Measurements from ENCODE around the gene BABAM2.
"Not testable (repeated sequence)": the region's sequence is repeated elsewhere in the genome, so short reads cannot be mapped to it uniquely, and the experiment has no call there.

Gene BABAM2

DNA sequence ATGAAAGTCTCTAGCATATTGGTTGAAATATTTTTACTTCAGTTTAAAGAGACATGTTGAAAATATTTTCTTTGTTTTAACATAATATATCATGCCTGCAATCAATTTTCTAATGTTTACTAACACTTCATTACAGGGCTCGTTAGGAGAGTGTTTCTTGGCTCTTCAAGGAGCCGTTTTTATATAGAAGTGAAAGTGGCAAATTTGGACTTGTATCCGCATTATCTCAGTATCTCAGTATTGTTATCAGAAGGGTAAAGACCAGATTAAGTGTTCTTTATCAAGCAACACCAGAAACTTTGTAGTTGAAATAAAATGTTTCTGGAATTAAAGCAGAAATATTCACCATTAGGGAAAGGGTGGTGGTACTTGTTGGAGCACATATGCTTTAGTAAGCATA, 97.8 kb downstream of the BABAM2 start:
- no peak for DNase-seq

- DNase-seq = no peak
These were observed 98.2 kb downstream of the BABAM2 start for GRCh38 chr2:27988718-27989117.

- no peak for DNase-seq
These were observed 98.6 kb downstream of the BABAM2 start for GRCh38 chr2:27989149-27989548.

GRCh38 chr2:27990030-27990590, 99.6 kb downstream of the BABAM2 start:
- DNase-seq = no peak

GRCh38 chr2:27991146-27991545, 100.6 kb downstream of the BABAM2 start:
- DNase-seq = no peak

GRCh38 chr2:27992787-27993401, 102.4 kb downstream of the BABAM2 start:
- no peak for DNase-seq

- no peak for DNase-seq
These were observed 102.9 kb downstream of the BABAM2 start for GRCh38 chr2:27993402-27993787.

- DNase-seq = no peak
These were observed 103.6 kb downstream of the BABAM2 start for GRCh38 chr2:27993950-27994728.

- no peak for DNase-seq
These were observed 105.8 kb downstream of the BABAM2 start for GRCh38 chr2:27996156-27996922.

- DNase-seq = no peak
These were observed 109.8 kb downstream of the BABAM2 start for GRCh38 chr2:28000287-28000686.

DNA sequence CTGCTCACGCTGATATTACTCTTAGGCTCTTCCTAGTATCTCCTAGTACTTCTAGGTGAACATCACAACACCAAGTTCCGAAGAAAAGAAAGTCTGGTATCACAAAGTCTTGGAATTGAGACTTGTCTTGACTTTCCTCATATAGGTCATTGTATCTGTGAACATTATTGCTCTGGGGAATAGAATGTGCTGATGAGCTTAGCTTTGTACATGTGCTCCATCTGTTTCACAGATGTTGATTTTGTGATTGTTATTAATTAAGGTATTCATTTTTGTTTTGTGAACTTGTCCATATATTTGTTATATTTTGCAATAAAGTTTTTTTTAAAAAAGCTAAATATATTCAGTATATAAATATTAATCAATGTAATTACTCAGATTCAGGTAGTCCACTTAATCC, 111.7 kb downstream of the BABAM2 start:
- DNase-seq = no peak

DNA sequence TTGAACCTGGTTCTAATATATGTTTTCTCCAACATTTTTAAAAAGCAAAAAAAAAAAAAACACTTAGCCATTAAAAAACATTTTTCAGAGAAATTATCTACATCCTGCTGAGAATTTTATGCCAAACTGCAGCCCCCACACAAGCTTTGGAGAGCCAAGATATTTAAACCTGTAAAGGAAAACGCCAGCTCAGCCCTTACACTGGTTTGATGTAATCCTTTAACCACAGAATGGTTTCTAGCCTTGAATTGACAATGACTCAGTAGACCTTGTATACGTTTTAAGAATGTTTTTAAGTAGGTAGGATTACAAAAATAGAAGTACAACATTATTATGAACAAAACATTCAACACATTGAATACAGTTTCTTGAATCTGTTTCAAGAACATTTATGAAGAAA, 113.6 kb downstream of the BABAM2 start:
- DNase-seq = no peak

DNA sequence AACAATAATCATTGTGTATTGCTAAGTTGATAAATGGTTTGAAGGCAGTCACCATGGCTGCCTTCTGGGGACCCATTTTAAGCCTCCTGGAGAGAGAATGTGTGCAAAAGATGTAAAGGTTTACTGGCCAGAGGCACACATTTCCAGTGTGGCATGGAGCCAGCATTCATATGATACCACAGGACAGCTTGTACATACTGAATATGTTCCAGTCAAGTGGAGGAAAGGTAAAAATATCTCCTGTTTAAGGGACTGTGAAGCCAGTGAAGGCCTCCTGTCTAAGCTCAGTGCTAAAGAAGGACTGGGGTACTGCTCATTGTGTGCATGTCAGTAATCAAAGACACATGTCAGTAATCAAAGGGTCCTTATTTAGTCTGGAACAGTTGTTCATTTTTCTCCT, 119.2 kb downstream of the BABAM2 start:
- no peak for DNase-seq

- DNase-seq = no peak
These were observed 120.8 kb downstream of the BABAM2 start for GRCh38 chr2:28011322-28011737.

- not testable (repeated sequence) for DNase-seq
These were observed 127.9 kb downstream of the BABAM2 start for GRCh38 chr2:28018474-28018873.

- not testable (repeated sequence) for DNase-seq
These were observed 129.0 kb downstream of the BABAM2 start for GRCh38 chr2:28019521-28019920.

DNA sequence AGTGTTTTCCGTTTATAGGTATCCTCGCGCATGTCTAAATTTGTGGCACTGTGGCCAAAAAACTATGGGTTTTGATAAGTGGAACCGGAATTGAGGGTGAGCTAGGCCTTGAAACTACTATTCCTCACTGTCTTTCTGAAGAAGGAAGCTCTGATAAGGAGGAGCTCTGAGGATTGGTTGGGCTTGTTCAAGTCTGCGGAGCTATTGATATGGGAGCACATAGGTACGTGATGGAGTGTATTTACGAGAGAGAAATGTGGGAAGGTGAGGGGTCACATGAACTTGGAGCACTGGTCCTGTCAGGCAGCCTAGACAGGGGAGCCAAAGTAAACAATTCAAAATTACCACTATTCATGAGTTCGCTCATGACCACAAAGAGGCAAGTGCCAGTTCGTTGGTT, 131.4 kb downstream of the BABAM2 start:
- DNase-seq = no peak

DNA sequence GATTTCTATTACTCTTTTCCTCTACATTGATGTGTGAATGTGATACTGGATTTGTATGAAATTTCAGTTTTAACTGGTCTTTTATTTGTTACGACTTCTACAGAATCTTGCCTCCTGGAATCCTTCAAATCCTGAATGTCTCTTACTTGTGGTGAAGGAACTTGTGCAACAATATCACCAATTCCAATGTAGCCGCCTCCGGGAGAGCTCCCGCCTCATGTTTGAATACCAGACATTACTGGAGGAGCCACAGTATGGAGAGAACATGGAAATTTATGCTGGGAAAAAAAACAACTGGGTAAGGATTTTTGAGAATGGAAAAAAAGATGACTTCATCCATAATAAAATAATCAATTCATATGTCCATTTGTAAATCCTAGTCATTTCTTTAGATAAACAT, 134.6 kb downstream of the BABAM2 start:
- no peak for DNase-seq

- not testable (repeated sequence) for DNase-seq
These were observed 135.7 kb downstream of the BABAM2 start for GRCh38 chr2:28026230-28026629.

DNA sequence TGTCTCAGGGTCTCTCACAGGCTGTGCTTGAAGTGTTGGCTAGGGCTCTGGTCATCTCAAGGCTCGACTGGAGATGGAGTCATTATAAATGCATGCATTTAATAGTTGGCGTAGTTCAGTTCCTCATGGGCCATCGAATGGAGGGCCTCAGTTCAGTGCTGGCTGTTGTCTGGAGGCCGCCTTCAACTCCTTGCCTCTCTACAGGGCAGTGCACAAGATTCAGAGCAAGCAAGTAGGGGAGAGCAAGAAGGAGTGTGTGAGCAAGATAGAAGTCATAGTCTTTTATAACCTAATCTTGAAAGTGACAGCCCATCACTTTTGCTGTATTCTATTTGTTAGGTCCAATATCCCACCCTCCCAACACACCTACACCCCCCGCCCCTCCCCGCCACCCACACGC, 137.5 kb downstream of the BABAM2 start:
- DNase-seq = no peak

DNA sequence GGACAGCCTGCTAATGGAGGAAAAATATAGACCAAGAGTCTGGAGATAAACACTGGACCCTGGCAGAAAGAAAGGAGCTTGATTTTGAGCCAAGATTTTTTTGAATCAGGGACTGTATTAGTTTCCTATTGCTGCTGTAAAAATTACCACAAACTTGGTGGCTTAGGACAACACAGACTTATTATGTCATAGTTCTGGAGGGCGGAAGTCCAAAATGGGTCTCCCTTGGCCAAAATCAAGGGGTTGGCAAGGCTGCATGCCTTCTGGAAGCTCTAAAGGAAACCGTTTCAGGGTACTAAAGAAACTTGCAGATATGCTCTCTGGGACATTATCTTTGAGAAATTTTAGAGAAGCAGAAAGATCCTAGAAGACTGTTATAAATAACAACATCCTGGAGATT, 140.1 kb downstream of the BABAM2 start:
- no peak for DNase-seq

GRCh38 chr2:28032816-28033215, 142.3 kb downstream of the BABAM2 start:
- DNase-seq = no peak

GRCh38 chr2:28034696-28035095, 144.2 kb downstream of the BABAM2 start:
- no peak for DNase-seq
